GM12878 (cell line): ENCODE data around the gene MEX3D. TPM values are rescaled to one million over a fixed set of nuclear protein-coding genes. Genes with fewer than 3 reads are reported as not detected.

Experiments used
- ATF3 ChIP-seq: IDR thresholded peaks from 2 replicates; pipeline ENCODE4 v1.6.1; 2011; ENCODE audit warnings: low read depth, mild to moderate bottlenecking, low read length, moderate library complexity, borderline replicate concordance; ENCODE audit errors: extremely low read depth
- BCL3 ChIP-seq: IDR thresholded peaks from 2 replicates; pipeline ENCODE4 v1.6.1; 2011; ENCODE audit warnings: borderline replicate concordance, low read depth, mild to moderate bottlenecking, moderate library complexity, low read length; ENCODE audit not compliant: insufficient read depth, poor library complexity, severe bottlenecking
- CHD1 ChIP-seq: IDR thresholded peaks from 2 replicates; pipeline ENCODE4 v1.6.1; 2012; ENCODE audit warnings: low read depth, low read length, improper control_type of control experiment
- CHD4 ChIP-seq: fragments of 200-600 bp; sonication (generic); IDR thresholded peaks from 2 replicates; pipeline ENCODE4 v1.6.1; 2016; ENCODE audit warnings: mild to moderate bottlenecking
- EED ChIP-seq: sonication (generic); IDR thresholded peaks from 2 replicates; pipeline ENCODE4 v1.6.1; 2016; ENCODE audit warnings: antibody characterized with exemption, low read depth
- ELK1 ChIP-seq: IDR thresholded peaks from 2 replicates; pipeline ENCODE4 v1.6.1; 2012; ENCODE audit warnings: low read depth, low read length, improper control_type of control experiment
- KLF5 ChIP-seq: fragments of 450-650 bp; IDR thresholded peaks from 2 replicates; pipeline ENCODE4 v1.6.1; 2014; ENCODE audit warnings: mild to moderate bottlenecking; ENCODE audit not compliant: partially characterized antibody
- MEF2A ChIP-seq: IDR thresholded peaks from 2 replicates; pipeline ENCODE4 v1.6.1; 2011; ENCODE audit warnings: low read depth, mild to moderate bottlenecking, low read length, moderate library complexity; ENCODE audit not compliant: insufficient read depth
- NBN ChIP-seq: fragments of 450-650 bp; IDR thresholded peaks from 2 replicates; pipeline ENCODE4 v1.6.1; 2016
- USF2 ChIP-seq: IDR thresholded peaks from 2 replicates; pipeline ENCODE4 v1.6.1; 2011; ENCODE audit warnings: low read depth, low read length, improper control_type of control experiment, borderline replicate concordance
- ZNF207 ChIP-seq: fragments of 450-650 bp; IDR thresholded peaks from 2 replicates; pipeline ENCODE4 v1.6.1; 2014; ENCODE audit warnings: antibody characterized with exemption, mild to moderate bottlenecking, borderline replicate concordance
- ZNF217 ChIP-seq: fragments of 450-650 bp; IDR thresholded peaks from 2 replicates; pipeline ENCODE4 v1.6.1; 2017; ENCODE audit warnings: antibody characterized with exemption, mild to moderate bottlenecking
- ZZZ3 ChIP-seq: IDR thresholded peaks from 2 replicates; pipeline ENCODE4 v1.6.1; 2011; ENCODE audit warnings: low read depth; ENCODE audit not compliant: control insufficient read depth, insufficient read length
- polyA plus RNA-seq, 11 experiments: library from polyadenylated mRNA; depleted of rRNA in 4 of 11; unstranded in 6 of 11; stranded (reverse) in 5 of 11; fragments of >200 nt; fragmentation: Nextera tagmentation in 4 of 11; fragmentation: Illumina TruSeq in 1 of 11; extraction: Ambion mirVana in 4 of 11; extraction: Trizol in 1 of 11; gene quantifications; 1 replicate in 1 of 11; 2 replicates in 10 of 11; pipeline versions ENCODE4 v1.2.1 to v1.2.3, GENCODE V29; 2011 to 2016; ENCODE audit warnings: inconsistent platforms in 2 of 11, missing spikeins in 2 of 11, low read depth in 1 of 11
- total RNA-seq, 4 experiments: library from RNA; depleted of rRNA in 3 of 4; stranded (reverse); fragments of >200 nt in 3 of 4; fragmentation: Illumina TruSeq in 1 of 4; extraction: Trizol in 1 of 4; gene quantifications; 2 replicates each; pipeline versions ENCODE4 v1.2.1 to v1.2.3, GENCODE V29; 2013 to 2021

MEX3D gene
- total and polyA plus RNA-seq, 10 of the 15 experiments (the other 5 are each of a cell fraction or from before 2014, with no cell fraction given): 0.18 to 6.8 (median 0.81) TPM

- no peak for TF ChIP-seq BCL3
- TF ChIP-seq KLF5: no peak
- no peak for TF ChIP-seq MEF2A
- TF ChIP-seq USF2: peak; percentile 82
- TF ChIP-seq CHD1: no peak
- TF ChIP-seq ATF3: peak; percentile 51; the same call in 1 of the 2 replicates
- no peak for TF ChIP-seq ZNF217
- TF ChIP-seq NBN: peak; percentile 88; the same call in 1 of the 2 replicates
- TF ChIP-seq ZNF207: no peak
- TF ChIP-seq ELK1: peak; percentile 5; the same call in 1 of the 2 replicates
- no peak for TF ChIP-seq CHD4
- no peak; the same call in 1 of the 2 replicates for TF ChIP-seq EED
- no peak for TF ChIP-seq ZZZ3
These were observed 37.4 kb upstream of the MEX3D start, which contains the start of gene UQCR11 (continued) for GRCh38 chr19:1605236-1606137.
